Fibroblast of skin of left quadriceps (primary cell): ENCODE measurements around the gene AMZ1.

ENCODE experiments used
- DNase-seq, 2 experiments: peaks; one replicate each; pipeline ENCODE4 v3.0.0-alpha.2; 2013; ENCODE audit warnings: low read depth in 2 of 2

The AMZ1 gene

GRCh38 chr7:2687881-2688318, at the start of gene AMZ1:
AMZ1 (plus strand) TSS chr7:2688202; CDS start chr7:2700452, 12,250 bp downstream.
- no peak for DNase-seq

GRCh38 chr7:2638224-2638991, 49.6 kb upstream of the AMZ1 start:
- peak; percentile 79 to 81 for DNase-seq

GRCh38 chr7:2639181-2639681, 48.8 kb upstream of the AMZ1 start:
- DNase-seq = no peak

- no peak for DNase-seq
Observed at GRCh38 chr7:2639695-2640481, 48.1 kb upstream of the AMZ1 start.

- no peak for DNase-seq
Observed at GRCh38 chr7:2640482-2640830, 47.5 kb upstream of the AMZ1 start.

GRCh38 chr7:2640846-2641316, 47.1 kb upstream of the AMZ1 start:
- DNase-seq = no peak

- DNase-seq = peak; percentile 78 to 81
Observed at GRCh38 chr7:2641406-2642393, 46.3 kb upstream of the AMZ1 start.

GRCh38 chr7:2643386-2644219, 44.4 kb upstream of the AMZ1 start:
- no peak for DNase-seq

GRCh38 chr7:2644220-2644561, 43.8 kb upstream of the AMZ1 start:
- DNase-seq = no peak

- DNase-seq = no peak
Observed at GRCh38 chr7:2644562-2645273, 43.3 kb upstream of the AMZ1 start.

- DNase-seq = no peak
Observed at GRCh38 chr7:2645274-2645868, 42.6 kb upstream of the AMZ1 start.

- no peak for DNase-seq
Observed at GRCh38 chr7:2646336-2646679, 41.7 kb upstream of the AMZ1 start.

GRCh38 chr7:2646680-2647571, 41.1 kb upstream of the AMZ1 start:
- DNase-seq = no peak

GRCh38 chr7:2647594-2648172, 40.3 kb upstream of the AMZ1 start:
- no peak for DNase-seq

- DNase-seq = no peak
Observed at GRCh38 chr7:2649139-2649838, 38.7 kb upstream of the AMZ1 start.

GRCh38 chr7:2649991-2650390, 38.0 kb upstream of the AMZ1 start:
- no peak for DNase-seq

- no peak for DNase-seq
Observed at GRCh38 chr7:2650451-2650850, 37.6 kb upstream of the AMZ1 start.

GRCh38 chr7:2651336-2651735, 36.7 kb upstream of the AMZ1 start:
- no peak for DNase-seq
